Sigmoid colon (tissue), 4 donors: ENCODE measurements around the gene MTA1.

Source experiments
- EP300 ChIP-seq, 4 donors: sonication (generic); formaldehyde crosslinking; IDR thresholded peaks; one replicate each; pipeline ENCODE4 v1.6.1; 2017; ENCODE audit warnings: antibody characterized with exemption in 4 of 4
- TF ChIP-seq, protein P1 (sequence below), 4 experiments: fragments of 450-650 bp in 3 of 4; fragments of 200-600 bp in 1 of 4; IDR thresholded peaks; one replicate each; pipeline ENCODE4 v1.5.1; 2016 to 2019; ENCODE audit warnings: antibody characterized with exemption in 4 of 4, mild to moderate bottlenecking in 3 of 4, moderate library complexity in 2 of 4

DNA sequence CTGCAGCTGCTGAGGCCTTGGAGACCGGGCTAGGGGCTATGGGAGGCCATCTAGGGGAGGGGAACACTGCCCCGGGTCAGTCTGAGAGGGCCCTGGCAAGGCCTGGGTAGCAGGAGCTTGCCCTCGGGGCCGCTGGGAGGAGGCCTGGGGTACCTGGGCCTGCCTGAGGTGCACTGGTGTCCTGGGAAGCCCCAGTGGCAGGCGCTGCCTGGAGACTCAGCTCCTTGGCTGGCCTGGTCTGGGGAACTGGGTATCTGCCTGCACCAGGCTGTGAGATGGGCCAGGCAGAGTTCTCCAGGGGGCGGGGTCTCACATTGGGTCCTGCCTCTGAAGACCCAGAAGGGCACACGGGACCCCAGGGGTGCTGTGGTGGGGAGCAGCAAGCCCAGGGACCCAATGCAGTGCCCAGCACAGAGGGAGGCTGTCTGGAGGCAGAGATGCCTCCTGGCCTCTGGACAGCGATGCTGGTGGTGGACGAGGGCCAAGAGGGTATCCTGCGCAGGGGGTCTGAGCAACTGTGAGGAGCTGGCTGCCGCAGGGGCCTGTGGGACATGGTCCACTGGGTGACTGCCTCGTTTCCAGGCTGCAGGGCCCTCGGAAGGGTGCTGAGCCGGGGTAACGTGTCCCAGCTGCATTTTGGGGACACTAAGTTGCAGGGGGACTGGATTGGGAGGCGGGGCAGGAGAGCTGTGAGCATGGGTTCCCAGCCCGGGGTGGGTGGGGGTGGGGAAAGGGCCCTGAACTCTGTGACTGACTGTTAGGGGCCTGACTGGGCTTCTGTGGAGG, 7.4 kb upstream of the MTA1 start:
- TF ChIP-seq, protein P1, sequence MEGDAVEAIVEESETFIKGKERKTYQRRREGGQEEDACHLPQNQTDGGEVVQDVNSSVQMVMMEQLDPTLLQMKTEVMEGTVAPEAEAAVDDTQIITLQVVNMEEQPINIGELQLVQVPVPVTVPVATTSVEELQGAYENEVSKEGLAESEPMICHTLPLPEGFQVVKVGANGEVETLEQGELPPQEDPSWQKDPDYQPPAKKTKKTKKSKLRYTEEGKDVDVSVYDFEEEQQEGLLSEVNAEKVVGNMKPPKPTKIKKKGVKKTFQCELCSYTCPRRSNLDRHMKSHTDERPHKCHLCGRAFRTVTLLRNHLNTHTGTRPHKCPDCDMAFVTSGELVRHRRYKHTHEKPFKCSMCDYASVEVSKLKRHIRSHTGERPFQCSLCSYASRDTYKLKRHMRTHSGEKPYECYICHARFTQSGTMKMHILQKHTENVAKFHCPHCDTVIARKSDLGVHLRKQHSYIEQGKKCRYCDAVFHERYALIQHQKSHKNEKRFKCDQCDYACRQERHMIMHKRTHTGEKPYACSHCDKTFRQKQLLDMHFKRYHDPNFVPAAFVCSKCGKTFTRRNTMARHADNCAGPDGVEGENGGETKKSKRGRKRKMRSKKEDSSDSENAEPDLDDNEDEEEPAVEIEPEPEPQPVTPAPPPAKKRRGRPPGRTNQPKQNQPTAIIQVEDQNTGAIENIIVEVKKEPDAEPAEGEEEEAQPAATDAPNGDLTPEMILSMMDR (IDR thresholded peaks at IDR 0.05): no peak
- TF ChIP-seq EP300 (IDR thresholded peaks at IDR 0.05): no peak
